ENCODE results near the gene ACOX1.

DNA sequence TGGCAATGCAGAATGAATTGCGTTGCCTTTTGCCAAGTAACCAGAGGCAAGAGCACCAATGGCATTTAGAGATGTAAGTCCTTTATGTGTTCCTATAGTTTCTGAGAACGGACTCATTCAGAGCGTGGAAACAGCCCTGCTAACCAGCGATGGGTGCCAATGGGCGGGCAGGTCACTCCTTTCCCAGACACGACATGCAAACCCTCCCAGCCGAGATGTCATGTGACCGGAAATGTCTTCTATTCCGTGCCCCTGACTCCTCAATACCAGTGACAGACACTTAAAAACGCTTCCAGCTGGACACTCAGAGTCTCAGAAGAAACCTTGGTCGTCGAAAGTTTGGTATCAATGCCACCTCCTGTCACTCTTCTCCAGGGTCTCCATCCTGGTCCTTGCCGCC, 41.3 kb downstream of the ACOX1 start:
- TF ChIP-seq, protein P1, sequence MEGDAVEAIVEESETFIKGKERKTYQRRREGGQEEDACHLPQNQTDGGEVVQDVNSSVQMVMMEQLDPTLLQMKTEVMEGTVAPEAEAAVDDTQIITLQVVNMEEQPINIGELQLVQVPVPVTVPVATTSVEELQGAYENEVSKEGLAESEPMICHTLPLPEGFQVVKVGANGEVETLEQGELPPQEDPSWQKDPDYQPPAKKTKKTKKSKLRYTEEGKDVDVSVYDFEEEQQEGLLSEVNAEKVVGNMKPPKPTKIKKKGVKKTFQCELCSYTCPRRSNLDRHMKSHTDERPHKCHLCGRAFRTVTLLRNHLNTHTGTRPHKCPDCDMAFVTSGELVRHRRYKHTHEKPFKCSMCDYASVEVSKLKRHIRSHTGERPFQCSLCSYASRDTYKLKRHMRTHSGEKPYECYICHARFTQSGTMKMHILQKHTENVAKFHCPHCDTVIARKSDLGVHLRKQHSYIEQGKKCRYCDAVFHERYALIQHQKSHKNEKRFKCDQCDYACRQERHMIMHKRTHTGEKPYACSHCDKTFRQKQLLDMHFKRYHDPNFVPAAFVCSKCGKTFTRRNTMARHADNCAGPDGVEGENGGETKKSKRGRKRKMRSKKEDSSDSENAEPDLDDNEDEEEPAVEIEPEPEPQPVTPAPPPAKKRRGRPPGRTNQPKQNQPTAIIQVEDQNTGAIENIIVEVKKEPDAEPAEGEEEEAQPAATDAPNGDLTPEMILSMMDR (optimal IDR thresholded peaks at IDR 0.05 in 1 of 3, IDR thresholded peaks at IDR 0.05 in 1 of 3, conservative IDR thresholded peaks at IDR 0.05 in 1 of 3; ENCODE audit: extremely low read depth in 1 of 3, insufficient read depth in 2 of 3, low read length in 3 of 3) = no peak
- TF ChIP-seq EZH2 (IDR thresholded peaks at IDR 0.05; ENCODE audit: low read length) = no peak
